Sciatic nerve (tissue), 2 donors: ENCODE measurements around the gene MSH2. TPM values are rescaled to one million over a fixed set of nuclear protein-coding genes. Genes with fewer than 3 reads are reported as not detected.

Source experiments
- ATAC-seq: fragments of 200-7000 bp; cut with Tn5 transposase; one replicate; pipeline ENCODE4 v1.9.1; 2020; ENCODE audit warnings: mild to moderate bottlenecking, moderate library complexity
- DNase-seq: peaks from one replicate; pipeline ENCODE4 v3.0.0-alpha.2; 2020; ENCODE audit warnings: low spot score
- intact Hi-C: fragments of 100-400 bp; cut with DNase I; formaldehyde crosslinking; loops from one replicate; pipeline ENCODE4 v1.14.2; 2022
- total RNA-seq: library from RNA; stranded (reverse); fragmentation: NEBNext Ultra II Directional; extraction: Animal tissue kit (Norgen Biotek cat#: 25700); gene quantifications from one replicate; pipeline ENCODE4 v1.2.1, GENCODE V29; 2021
- donor health status: DM: no; HTN: no; CAD: no.
- donor health status: DM: no; HTN: no; CAD: no.

The MSH2 gene
- total RNA-seq, 1 donor from 2014 or later: 25.1 TPM

DNA sequence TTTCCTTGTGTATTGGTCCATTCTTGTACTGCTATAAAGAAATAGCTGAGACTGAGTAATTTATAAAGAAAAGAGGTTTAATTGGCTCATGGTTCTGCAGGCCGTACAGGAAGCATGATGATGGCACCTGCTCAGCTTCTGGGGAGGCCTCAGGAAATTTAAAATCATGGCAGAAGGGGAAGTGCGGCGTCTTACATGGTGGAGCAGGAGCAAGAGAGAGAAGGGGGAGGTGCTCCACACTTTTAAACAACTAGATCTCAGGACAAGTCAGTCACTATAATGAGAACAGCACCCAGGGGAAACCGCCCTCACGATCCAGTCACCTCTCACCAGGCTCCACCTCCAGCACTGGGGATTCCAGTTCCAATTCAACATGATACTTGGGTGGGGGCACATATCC, 54.3 kb downstream of the MSH2 start:
- intact Hi-C loops: no loop called here
- no peak for ATAC-seq
- no peak for DNase-seq

DNA sequence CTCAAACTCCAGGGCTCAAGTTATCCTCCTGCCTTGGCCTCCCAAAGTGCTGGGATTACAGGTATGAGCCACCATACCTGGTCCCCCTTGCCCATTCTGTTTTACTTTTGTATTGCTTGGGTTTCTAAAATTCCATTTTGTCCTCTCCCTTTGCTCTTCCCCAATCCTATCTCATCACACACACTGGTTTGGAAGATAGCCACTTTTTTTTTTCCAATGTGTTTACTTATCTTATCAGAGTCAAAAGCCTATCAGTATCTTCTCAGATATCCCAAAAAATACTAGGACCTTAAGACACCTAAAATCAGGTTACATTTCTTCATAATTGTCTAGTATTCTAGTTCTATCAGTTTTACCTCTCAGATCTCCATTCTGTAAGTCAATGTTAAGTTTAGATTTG, 56.1 kb downstream of the MSH2 start:
- DNase-seq: no peak
- no peak for ATAC-seq
- intact Hi-C loops: no loop called here

DNA sequence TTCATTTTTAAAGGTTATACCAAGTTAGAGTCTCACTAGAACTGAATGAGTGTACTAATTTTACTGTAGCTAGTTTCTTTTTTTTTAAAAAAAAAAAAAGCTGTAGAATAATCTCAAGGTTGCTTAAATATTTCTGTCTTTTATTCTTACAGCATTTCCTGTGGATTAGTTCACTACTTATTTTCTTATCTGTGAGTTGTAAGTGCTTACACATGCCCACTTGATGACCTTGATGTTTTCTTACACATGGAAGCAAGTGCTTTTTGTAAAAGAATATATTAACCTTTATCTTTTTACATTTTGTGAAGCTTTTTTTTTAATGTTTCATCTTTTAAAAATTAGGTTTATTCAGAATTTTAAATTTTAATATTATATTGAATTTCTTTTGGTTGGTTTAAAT, 57.8 kb downstream of the MSH2 start:
- no peak for ATAC-seq
- no peak for DNase-seq
- intact Hi-C loops: no loop called here

DNA sequence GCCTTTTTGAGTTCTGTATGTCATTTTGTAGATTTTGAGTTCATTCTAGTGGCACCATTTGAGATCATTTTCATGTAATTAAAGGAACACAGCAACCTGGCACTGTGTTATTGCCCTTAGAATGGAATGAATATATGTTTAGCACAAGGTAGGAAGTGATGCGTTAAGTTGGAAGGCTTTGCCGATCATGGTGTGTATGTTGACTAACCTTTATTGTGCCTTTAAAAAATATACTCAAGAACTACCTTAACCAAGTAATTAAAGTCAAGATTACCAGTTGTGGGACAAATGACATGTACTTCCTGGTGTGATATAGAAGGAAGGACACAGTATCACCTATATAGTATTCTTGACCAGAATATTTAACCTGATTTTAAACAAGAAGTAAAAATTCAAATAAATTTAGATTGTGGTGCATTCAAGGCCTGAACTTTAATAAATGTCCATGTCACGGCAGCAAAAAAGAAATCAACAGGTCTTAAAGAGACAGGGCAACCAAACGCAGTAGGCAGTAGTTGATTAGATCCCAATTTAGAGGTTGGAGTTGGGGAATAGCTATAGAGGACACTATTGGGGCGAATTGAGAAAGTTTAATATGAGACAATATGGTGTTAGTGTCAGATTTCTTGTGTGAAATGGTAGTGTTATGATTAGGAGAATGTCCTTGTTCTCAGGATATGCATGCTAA, 68.6 kb downstream of the MSH2 start:
- DNase-seq (no peak), ATAC-seq (no peak)
- intact Hi-C loops: no loop called here

DNA sequence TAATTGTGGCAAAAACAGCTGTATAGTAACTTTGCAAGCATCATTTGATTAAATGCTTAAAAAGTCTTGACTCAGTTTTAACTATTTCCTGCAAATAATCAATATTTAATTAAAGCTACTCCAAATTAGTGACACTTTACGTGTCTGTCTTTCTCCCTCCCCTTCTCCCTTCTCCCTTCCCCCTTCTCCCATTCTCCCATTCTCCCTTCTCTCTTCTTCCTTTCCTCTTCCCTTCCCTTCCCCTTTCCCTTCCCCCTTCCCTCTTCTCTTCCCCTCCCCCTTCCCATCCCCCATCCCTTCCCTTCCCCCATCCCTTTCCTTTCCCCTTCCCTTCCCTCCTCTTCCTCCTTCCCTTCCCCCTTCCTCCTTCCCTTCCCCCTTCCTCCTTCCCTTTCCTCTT, 76.9 kb downstream of the MSH2 start:
- intact Hi-C loops: no loop called here
- ATAC-seq (no peak), DNase-seq (no peak)

DNA sequence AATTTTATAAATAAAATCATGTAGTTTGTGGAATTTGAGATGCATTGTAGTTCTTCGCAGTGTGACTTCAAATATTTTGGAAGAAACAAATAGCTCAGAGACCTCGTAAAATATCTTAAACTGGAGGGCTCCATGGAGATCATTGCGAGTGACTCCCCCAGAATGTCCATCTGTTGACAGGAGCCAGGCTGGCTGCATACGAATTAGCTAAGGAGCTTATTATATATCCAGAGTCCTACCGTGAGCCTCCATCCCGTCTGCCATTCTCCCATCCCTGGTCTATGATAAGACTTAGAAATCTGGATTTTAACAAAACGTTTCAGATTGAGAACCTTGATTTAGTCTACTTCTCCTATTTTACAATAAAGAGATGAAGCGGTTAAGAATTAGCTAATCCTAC, 80.2 kb downstream of the MSH2 start:
- ATAC-seq (no peak), DNase-seq (no peak)
- intact Hi-C loops: no loop called here

DNA sequence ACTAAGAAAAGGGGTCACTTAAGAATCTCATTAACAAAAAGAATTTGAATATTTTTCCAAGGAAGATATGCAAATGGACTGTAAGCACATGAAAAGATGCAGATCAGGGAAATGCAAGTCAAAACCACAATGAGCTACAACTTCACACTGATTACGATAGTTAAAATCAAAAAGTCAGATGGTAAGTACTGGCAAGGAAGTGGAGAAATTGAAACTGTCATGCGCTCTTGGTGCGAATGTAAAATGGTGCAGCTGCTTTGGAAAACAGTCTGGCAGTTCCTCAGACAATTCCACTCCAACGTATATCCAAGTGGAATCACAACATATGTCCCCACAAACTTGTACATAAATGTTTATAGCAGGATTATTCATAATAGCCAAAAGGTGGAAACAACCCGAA, 81.4 kb downstream of the MSH2 start:
- DNase-seq (no peak), ATAC-seq (no peak)
- intact Hi-C loops: no loop called here

DNA sequence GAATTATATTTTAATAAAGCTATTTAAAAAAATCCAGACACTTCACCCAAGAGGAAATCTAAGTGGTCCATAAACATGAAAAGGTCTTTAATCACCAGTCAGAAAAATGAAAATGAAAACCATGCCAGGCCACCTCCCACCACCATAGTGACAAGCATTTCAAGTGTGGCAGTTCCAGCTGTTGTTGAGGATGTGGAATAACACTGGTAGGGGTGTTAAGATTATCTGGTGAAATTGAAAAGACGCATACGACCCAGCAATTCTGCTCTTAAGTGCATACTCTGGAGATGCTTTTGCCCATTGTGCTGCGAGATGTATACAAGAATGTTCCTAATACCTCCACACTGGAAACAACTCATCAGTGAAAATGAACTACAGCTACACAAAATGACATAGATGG, 82.2 kb downstream of the MSH2 start:
- intact Hi-C loops: no loop called here
- no peak for DNase-seq
- ATAC-seq: no peak

DNA sequence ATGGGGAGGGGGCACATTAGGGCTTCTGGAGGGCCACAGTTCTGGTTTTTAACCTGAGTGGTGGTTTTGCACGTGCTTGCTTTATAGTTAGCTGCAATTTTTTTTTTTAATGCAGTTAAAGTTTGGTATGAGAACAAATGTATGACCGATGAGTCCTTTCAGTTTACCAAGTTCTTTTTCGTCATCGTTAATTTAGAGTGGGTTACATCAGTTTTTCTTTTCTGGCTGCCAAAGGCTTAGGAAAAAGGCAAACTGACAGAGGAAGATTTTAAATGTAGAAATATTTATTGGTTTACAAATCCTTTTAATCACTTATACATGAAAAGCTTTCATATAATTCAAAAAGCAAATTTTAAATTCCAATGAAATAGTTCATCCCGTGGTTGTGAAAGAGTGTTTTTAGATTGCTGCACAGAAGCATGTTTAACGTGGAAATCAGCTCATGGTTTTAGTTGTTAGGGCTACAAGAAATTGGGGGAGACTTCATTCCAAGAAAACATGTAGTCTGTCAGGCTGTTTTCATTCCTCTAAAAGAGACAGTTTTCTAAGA, 82.9 kb downstream of the MSH2 start:
- intact Hi-C loops: no loop called here
- no peak for ATAC-seq

DNA sequence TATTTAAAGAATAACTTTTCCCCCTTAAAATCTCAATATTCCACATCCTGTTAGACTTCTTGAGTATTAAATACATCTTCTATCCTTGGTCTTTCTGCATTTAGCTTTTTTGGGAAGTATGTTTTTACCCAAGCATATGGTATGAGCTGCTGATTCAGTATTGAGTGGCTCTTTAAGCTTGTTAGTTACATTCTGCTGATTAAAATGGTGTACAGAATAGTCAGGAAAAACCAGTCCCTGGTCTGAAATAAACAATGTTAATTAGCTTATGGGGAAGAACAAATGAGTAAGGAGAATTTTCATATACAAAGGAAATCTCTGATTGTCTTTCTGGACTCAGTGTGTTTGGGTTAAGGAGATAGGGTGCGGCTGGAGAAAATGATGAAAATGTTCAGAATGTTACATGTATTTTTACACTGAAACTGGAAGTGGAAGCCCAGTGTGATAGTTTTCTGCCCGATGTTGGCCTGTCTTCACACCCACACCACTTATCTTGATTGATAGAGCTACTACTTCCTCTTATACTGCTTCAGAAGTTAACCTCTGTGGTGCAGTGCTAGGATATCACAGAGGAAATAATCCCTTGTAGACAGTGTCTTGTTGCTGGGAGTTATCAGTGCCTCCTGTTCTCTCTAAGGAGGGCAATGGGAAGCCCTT, 84.0 kb downstream of the MSH2 start:
- DNase-seq: no peak
- ATAC-seq: no peak
- intact Hi-C loops: no loop called here

More for the DNA sequence above, 82.9 kb downstream of the MSH2 start:
- no peak for DNase-seq

DNA sequence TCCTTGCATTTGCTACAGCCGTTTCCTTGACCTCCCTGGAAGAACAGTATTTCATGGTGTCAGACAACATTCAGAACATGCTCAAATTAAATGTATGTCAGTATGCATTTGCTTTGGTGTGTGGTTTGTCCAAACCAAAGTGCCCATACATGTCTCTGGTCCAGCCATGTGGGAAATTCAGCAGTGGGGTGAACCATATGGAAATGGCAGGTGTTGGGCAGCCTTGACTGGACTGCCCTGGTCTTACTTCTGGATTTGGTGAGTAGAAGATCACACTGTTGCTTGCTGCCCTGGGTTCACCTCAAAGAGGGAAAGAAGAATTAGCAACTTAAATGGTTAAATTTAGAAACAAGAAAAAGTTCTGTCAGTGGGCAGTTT, 84.5 kb downstream of the MSH2 start:
- no peak for ATAC-seq
- intact Hi-C loops: no loop called here
- no peak for DNase-seq

DNA sequence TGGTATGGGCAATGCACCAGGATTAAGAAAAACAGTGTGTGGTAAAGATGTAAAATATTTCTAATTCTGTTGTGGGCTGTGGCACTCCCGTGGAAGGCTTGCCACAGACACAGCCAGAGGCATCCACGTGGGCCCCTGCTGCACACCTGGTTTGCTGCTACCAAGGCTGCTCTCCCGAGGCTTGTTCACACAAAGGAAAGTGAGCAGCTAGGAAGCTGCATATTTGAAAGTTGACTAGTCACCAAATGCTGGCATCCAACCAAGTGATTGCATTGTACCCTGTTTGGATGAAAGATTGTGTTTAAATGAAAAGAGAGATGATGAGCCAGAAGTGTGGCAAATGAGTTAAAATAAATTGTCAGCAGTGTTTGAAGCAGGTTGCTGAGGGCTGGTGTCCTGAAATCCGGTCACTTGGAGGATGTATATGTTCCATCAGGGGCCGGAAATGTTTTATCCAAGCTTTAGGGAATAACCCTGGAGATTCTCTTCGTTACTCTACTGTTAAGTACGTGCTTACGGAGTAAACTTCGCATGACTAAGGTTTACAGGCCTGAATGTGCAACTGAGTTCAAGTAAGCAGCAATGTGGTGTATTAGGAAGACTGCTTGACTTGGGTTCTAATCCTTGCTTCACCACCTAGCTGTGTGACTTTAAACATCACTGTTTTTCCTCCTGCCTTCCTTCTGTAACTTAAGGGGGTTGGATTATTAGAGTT, 86.1 kb downstream of the MSH2 start:
- DNase-seq (no peak), ATAC-seq (no peak)
- intact Hi-C loops: no loop called here

DNA sequence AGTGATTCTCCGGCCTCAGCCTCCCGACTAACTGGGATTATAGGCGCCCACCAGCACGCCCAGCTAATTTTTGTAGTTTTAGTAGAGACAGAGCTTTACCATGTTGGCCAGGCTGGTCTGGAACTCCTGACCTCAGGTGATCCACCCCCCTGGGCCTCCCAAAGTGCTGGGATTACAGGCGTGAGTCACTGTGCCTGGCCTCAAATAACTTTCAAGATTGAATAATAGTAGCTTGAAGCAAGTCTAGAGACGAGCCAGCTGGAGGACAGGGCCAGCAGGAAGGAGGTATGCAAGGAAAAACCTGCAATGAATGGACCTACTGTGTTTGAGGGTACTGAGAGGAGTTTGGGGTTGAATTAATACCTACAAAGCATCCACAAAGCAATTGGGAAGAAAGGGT, 87.5 kb downstream of the MSH2 start:
- DNase-seq (no peak), ATAC-seq (no peak)
- intact Hi-C loops: no loop called here

DNA sequence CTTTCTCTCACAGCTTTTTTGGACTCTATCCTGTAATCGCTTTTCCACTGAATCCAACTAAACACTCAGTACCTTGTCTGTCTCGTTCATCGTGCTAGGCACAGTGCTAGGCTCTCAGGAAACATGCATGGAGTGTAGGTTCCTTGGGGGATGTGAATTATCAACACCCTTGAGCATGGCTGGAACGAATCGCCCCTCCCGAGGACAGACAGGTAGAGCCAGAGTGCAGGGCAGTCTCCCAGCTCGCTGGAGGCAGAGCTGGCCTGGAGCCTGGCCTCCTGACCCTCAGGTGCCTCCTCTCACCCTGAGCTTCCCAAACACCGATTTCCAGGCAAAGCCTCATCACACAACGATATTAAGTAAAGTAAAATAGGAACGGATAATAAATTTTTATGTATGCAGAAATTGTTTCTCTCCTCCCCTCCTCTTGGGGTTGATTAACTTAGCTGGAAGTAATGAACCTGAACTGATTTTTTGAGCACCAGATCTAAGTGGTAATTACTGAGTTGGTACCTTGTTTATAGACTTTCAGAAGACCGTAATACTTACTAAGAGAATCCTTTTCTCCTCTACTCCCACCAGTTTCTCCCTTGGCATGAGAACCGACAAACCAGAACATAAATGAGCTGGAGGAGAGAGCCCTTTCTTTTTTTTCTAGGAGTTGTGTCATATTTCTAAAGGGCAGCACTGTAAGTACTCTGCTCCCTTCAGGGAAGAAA, 90.5 kb downstream of the MSH2 start:
- DNase-seq (no peak), ATAC-seq (no peak)
- intact Hi-C loops: no loop called here

DNA sequence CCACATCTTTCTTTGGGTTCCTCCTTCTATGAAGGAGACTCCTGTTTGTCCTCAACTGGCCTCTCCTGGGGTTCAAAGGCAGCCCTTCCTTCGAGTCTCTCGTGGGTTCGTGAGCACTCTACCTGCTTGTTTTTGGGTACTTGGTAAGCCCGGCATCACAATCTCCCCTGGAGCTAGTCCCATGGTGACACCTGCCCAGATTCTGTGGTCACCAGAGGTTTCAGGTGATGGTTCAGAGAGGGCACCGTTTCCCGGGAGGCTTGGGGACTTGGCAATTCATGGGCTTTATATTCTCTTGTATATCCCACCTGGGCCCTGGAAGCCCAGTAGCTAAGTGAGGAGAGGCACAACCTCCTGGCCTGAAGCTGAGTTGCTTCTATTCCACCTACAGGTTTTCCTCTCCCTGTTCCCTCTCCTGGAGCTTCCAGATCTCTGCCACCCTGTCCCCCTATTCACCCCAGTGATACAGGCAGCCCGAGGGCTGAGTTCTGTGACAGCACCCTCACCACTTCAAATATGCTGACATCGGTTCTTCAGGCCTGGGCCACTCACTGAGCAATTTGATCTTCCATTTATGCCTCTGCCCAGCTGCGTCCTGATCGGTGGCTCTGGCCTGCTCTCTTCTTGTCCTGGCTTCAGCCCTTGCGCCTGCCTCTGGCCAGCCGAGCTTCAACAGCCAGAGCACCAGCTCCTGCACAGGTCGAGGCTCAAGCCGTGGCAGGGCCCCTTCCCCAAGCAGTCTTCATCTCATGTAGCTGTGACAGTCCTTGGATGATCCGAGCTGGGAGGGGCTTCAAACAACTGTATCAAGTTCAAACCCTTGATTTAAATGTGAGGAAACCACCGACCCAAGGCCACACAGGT, 91.5 kb downstream of the MSH2 start:
- DNase-seq: no peak
- ATAC-seq: no peak
- intact Hi-C loops: no loop called here

DNA sequence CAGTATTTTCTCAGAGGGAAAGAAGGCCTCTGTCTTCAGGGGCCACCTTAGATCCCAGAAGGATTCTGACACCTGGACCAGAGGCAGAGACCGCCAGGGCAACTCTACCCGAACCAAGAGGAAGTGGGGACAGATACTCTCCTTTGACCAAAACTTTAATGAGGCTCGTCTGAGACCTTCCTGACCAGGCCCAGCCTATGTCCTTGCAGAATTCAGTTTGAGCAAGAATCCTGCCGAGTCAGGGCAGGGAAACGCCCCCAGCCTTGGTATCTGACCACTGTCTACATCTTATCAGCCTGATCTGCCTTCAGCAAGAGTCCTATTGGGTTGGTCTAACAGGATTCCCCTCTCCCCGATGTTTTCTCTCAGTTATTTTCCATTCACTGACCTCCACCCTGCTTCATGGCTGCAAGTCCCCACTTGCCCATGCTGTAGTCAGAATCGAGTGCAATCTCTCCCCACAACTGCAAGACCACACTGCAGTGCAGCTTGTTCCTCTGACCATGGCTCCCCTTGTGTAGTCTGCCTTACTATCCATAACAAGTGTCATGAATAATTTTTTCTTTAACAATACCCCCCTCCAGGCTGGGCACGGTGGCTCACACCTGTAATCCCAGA, 95.0 kb downstream of the MSH2 start:
- ATAC-seq: no peak
- intact Hi-C loops: no loop called here

DNA sequence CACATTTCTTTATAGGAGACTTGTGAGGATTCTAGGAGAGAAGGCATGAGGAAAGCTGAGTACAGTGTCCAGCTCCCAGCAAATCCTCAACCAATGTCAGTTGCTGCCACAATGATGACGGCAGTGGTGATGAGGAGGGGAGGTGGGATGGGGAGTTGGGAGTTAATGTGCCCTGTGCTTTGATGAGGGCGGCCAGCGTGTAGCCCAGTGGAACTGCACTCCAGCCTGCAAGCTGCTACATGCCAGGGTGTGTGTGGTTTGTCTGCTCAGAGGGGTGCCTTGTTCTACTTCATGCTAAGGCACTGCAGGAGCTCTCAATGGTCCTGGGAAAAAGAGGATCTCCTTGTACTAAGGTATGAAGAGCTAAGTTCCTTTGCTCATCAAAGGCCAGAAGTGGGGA, 96.1 kb downstream of the MSH2 start:
- no peak for ATAC-seq
- intact Hi-C loops: no loop called here
- no peak for DNase-seq

More for the DNA sequence above, 95.0 kb downstream of the MSH2 start:
- no peak for DNase-seq

DNA sequence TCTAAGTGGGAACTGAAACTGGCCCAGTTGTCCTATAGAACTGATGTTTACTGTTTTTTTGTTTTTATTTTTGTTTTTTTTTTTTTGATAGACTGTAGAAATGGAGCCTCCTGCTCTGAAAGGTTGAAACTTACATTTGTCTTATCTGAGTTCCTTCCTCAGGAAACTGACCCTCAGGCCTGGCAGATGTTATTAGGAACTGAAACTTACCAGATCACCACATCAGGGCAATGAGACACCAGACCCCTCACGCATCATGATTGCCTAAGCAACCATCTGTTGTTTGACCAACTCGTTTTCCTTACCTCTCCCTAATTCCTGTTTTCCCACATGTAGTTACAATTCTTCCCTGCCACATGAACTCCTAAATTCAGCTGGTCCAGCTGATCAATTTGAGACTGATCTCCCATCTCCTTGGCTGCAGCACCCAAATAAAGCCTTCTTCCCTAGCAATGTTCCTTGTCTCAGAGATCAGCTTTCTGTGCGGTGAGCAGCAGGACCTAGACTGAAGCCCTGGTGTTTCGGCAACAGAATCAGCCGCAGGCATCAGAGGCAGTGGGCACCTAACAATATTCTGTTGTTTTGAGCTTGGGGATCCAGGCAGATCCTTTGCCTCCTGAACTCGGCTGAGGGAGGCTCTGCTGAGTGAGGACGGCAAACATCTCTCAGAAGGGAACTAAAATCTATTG, 96.8 kb downstream of the MSH2 start:
- ATAC-seq (no peak), DNase-seq (no peak)
- intact Hi-C loops: no loop called here
